ENCODE measurements around the gene TMEM132D. TPM values are rescaled to one million over a fixed set of nuclear protein-coding genes. Genes with fewer than 3 reads are reported as not detected.

TMEM132D gene
- total RNA-seq, 1 donor from 2014 or later: not detected

GRCh38 chr12:129594098-129594497 is 309.7 kb downstream of the TMEM132D start:
- no peak for TF ChIP-seq POLR2AphosphoS5 (IDR thresholded peaks at IDR 0.05; ENCODE audit: insufficient read depth in 1 of 2, low read depth in 1 of 2)
- no peak for TF ChIP-seq POLR2A (IDR thresholded peaks at IDR 0.05)
- TF ChIP-seq, protein P1, sequence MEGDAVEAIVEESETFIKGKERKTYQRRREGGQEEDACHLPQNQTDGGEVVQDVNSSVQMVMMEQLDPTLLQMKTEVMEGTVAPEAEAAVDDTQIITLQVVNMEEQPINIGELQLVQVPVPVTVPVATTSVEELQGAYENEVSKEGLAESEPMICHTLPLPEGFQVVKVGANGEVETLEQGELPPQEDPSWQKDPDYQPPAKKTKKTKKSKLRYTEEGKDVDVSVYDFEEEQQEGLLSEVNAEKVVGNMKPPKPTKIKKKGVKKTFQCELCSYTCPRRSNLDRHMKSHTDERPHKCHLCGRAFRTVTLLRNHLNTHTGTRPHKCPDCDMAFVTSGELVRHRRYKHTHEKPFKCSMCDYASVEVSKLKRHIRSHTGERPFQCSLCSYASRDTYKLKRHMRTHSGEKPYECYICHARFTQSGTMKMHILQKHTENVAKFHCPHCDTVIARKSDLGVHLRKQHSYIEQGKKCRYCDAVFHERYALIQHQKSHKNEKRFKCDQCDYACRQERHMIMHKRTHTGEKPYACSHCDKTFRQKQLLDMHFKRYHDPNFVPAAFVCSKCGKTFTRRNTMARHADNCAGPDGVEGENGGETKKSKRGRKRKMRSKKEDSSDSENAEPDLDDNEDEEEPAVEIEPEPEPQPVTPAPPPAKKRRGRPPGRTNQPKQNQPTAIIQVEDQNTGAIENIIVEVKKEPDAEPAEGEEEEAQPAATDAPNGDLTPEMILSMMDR (IDR thresholded peaks at IDR 0.05): no peak
- H3K36me3 ChIP-seq: no peaks in the 10 kb centered on the region
- no peak overlapping the region for H3K27ac ChIP-seq
- no peaks in the 10 kb centered on the region for H3K9me3 ChIP-seq
- no peaks in the 10 kb centered on the region for H3K4me1 ChIP-seq
- intact Hi-C loops (cut with DNase I): no loop called here
- no peak for DNase-seq (ENCODE audit: extremely low spot score in 2 of 2)
- H3K4me3 ChIP-seq: no peak overlapping the region
- no peaks in the 10 kb centered on the region for H3K27me3 ChIP-seq

GRCh38 chr12:129592449-129592848 is 311.4 kb downstream of the TMEM132D start:
- H3K4me3 ChIP-seq: no peak overlapping the region
- intact Hi-C loops (cut with DNase I): no loop called here
- DNase-seq (ENCODE audit: extremely low spot score in 2 of 2): no peak

DNA sequence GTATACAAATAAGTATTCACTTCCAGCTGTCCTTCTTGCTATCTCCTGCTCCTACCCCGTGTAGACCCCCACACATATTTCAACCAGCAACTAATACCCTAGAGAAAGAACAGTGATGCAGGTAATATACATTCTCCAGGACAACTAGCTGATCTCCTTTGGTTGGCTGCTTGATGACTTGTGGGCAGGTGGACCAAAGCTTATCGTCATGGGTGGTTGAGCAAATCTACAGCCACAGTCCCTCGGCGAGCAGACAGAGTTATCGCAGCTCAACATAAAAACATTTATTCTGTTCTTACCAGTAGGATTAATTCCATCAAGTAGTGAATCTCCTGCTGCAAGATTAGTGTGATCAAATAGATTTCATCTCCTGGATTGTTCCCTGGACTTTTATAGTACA is 314.3 kb downstream of the TMEM132D start:
- H3K36me3 ChIP-seq: no peaks in the 10 kb centered on the region
- H3K27me3 ChIP-seq: no peaks in the 10 kb centered on the region
- DNase-seq (ENCODE audit: extremely low spot score in 2 of 2): no peak
- no peak overlapping the region for H3K4me3 ChIP-seq
- intact Hi-C loops (cut with DNase I): no loop called here
- H3K9me3 ChIP-seq: no peaks in the 10 kb centered on the region
- H3K4me1 ChIP-seq: no peaks in the 10 kb centered on the region
- TF ChIP-seq, protein P1 (IDR thresholded peaks at IDR 0.05): no peak
- no peak for TF ChIP-seq POLR2AphosphoS5 (IDR thresholded peaks at IDR 0.05; ENCODE audit: insufficient read depth in 1 of 2, low read depth in 1 of 2)
- no peak for TF ChIP-seq POLR2A (IDR thresholded peaks at IDR 0.05)
- H3K27ac ChIP-seq: no peak overlapping the region

More at GRCh38 chr12:129592449-129592848, 311.4 kb downstream of the TMEM132D start:
- Histone ChIP-seq H3K4me1 (no peaks in the 10 kb centered on the region), H3K9me3 (no peaks in the 10 kb centered on the region), H3K27me3 (no peaks in the 10 kb centered on the region), H3K36me3 (no peaks in the 10 kb centered on the region), H3K27ac (no peak overlapping the region)
- TF ChIP-seq, protein P1 (IDR thresholded peaks at IDR 0.05): no peak
- no peak for TF ChIP-seq POLR2A (IDR thresholded peaks at IDR 0.05)

DNA sequence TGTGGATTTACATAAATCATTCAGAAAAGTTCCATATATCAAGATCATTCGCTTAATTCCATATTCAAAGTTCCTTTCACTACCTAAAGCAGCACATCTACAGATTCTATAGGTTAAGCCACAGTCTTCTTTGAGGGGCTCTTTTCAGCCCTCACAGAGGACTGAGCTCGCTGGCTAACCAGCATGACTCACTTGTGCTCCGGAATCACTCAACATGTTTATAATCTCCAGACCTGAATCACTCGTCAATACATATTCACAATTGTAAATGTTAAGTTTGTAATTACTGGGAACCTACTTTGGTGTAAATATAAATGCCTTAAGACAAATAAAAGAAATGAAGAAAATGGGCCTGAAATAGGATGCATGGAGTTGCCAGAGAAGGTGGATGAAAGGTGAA is 315.7 kb downstream of the TMEM132D start:
- no peaks in the 10 kb centered on the region for H3K4me1 ChIP-seq
- TF ChIP-seq, protein P1 (IDR thresholded peaks at IDR 0.05): no peak
- TF ChIP-seq POLR2A (IDR thresholded peaks at IDR 0.05): no peak
- no peak for TF ChIP-seq POLR2AphosphoS5 (IDR thresholded peaks at IDR 0.05; ENCODE audit: insufficient read depth in 1 of 2, low read depth in 1 of 2)
- H3K4me3 ChIP-seq: no peak overlapping the region
- no peaks in the 10 kb centered on the region for H3K36me3 ChIP-seq
- H3K9me3 ChIP-seq: no peaks in the 10 kb centered on the region
- intact Hi-C loops (cut with DNase I): no loop called here
- no peak overlapping the region for H3K27ac ChIP-seq
- no peak for DNase-seq (ENCODE audit: extremely low spot score in 2 of 2)
- H3K27me3 ChIP-seq: no peaks in the 10 kb centered on the region

DNA sequence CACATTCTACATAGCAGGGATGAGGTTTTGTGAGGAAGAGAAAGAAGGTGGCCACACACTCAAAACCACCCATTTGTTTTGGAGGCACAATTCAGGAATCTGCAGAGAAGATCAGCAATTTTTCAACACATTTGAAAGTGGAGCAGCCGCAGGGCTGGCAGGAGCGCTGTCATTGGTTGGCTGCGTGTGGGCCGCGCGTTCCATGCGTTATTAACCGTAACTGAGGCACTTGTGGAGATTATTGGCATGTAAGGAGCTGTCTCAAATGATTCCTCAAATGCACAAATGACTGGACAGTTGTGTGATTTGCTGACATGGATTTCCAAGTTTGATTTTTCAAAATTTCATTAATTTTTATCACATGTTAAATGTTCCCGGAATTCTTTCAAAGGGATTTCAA is 318.5 kb downstream of the TMEM132D start:
- intact Hi-C loops (cut with DNase I): no loop called here
- no peaks in the 10 kb centered on the region for H3K4me1 ChIP-seq
- no peak overlapping the region for H3K4me3 ChIP-seq
- H3K27me3 ChIP-seq: no peaks in the 10 kb centered on the region
- TF ChIP-seq, protein P1 (IDR thresholded peaks at IDR 0.05): no peak
- TF ChIP-seq POLR2AphosphoS5 (IDR thresholded peaks at IDR 0.05; ENCODE audit: insufficient read depth in 1 of 2, low read depth in 1 of 2) (no peak), POLR2A (IDR thresholded peaks at IDR 0.05) (no peak)
- DNase-seq (ENCODE audit: extremely low spot score in 2 of 2): no peak
- no peak overlapping the region for H3K27ac ChIP-seq
- H3K9me3 ChIP-seq: no peaks in the 10 kb centered on the region
- H3K36me3 ChIP-seq: no peaks in the 10 kb centered on the region

Measured in vagina (tissue), 2 donors.